Muscle of leg (tissue), 11 donors: ENCODE measurements around the gene KIF17. TPM values are rescaled to one million over a fixed set of nuclear protein-coding genes. Genes with fewer than 3 reads are reported as not detected.

Source experiments
- DNase-seq: peaks from one replicate; pipeline ENCODE4 v3.0.0; 2013
- H3K27ac ChIP-seq: one replicate; pipeline ENCODE4 v1.5.1; 2013; ENCODE audit warnings: mild to moderate bottlenecking, low read length, control low read depth
- H3K27me3 ChIP-seq: one replicate; pipeline ENCODE4 v1.6.1; 2013; ENCODE audit warnings: low read length; ENCODE audit not compliant: control insufficient read depth, insufficient read depth
- H3K36me3 ChIP-seq: one replicate; pipeline ENCODE4 v1.6.1; 2013; ENCODE audit warnings: low read length; ENCODE audit not compliant: control insufficient read depth, insufficient read depth
- H3K4me1 ChIP-seq: one replicate; pipeline ENCODE4 v1.6.1; 2013; ENCODE audit warnings: low read length; ENCODE audit not compliant: control insufficient read depth, insufficient read depth
- H3K4me3 ChIP-seq: one replicate; pipeline ENCODE4 v1.5.1; 2013; ENCODE audit warnings: low read length, control low read depth
- H3K9me3 ChIP-seq: replicated peaks from 2 replicates; pipeline ENCODE4 v1.6.1; 2013; ENCODE audit warnings: low read depth, low read length; ENCODE audit not compliant: control insufficient read depth
- WGBS: methylation state at CpG from one replicate; pipeline ENCODE4 v1.1.5; 2013; ENCODE audit warnings: missing lambda C conversion rate; ENCODE audit not compliant: insufficient coverage; 5-methylcytosine and 5-hydroxymethylcytosine counted together
- polyA plus RNA-seq, 8 donors: library from polyadenylated mRNA; unstranded; fragments of 120-200 nt; gene quantifications; one replicate each; pipeline versions ENCODE4 v1.2.1 to v1.2.3, GENCODE V29; 2013; ENCODE audit warnings: inconsistent platforms in 1 of 8, low replicate concordance in 1 of 8; ENCODE audit not compliant: insufficient read length in 8 of 8, insufficient read depth in 1 of 8
- total RNA-seq: library from RNA; stranded (reverse); fragments of 120-200 nt; gene quantifications from one replicate; pipeline ENCODE4 v1.2.4, GENCODE V29; 2013

KIF17 gene
- total and polyA plus RNA-seq, 9 donors: 1.8 to 4.3 (median 2.3) TPM

GRCh38 chr1:20661207-20662109 is 56.3 kb downstream of the KIF17 start, which contains the start of gene DDOST:
Gene DDOST, minus strand, starts transcription at chr1:20661369. Its CDS starts 19 bp downstream, at chr1:20661350.
- Histone ChIP-seq H3K27me3 (no peaks in the 10 kb centered on the region), H3K9me3 (no peaks in the 10 kb centered on the region), H3K36me3 (peaks cover 30% of the 10 kb centered on the region), H3K27ac (peak within 1 kb of the TSS; percentile 86), H3K4me3 (peak within 1 kb of the TSS; percentile 93), H3K4me1 (peaks cover 14% of the 10 kb centered on the region)
- DNase-seq: peak; percentile 99
- WGBS: 2% methylated on average over 47 of the region's 58 CpGs

DNA sequence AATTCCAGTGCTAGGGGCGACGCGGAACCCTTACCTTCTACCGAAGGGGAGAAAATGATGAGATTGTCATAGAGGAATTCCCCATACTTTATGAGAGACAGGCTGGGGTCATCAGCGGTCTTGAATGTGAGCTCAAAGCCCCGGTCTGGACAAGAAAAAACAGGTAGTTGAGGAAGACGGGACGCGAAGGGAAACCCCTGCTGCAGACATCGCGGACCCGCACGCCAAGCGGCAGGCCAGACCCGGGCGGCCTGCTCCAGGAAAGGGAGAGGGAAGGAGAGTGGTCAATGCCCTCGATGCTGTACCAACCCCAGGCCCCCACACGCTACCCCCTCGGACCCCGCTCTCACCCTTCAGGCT is 57.0 kb downstream of the KIF17 start:
- peaks cover 36% of the 10 kb centered on the region for H3K36me3 ChIP-seq
- H3K27me3 ChIP-seq: no peaks in the 10 kb centered on the region
- H3K9me3 ChIP-seq: no peaks in the 10 kb centered on the region
- no peak for DNase-seq
- 0% methylated on average over 5 of the region's 20 CpGs for WGBS
- H3K4me3 ChIP-seq: peak overlapping the region; percentile 93
- peak overlapping the region; percentile 38 for H3K27ac ChIP-seq
- peaks cover 14% of the 10 kb centered on the region for H3K4me1 ChIP-seq

- no peak for DNase-seq
- Histone ChIP-seq H3K4me1 (peaks cover 14% of the 10 kb centered on the region), H3K27ac (no peak overlapping the region), H3K4me3 (peak overlapping the region; percentile 93), H3K27me3 (no peaks in the 10 kb centered on the region), H3K36me3 (peaks cover 41% of the 10 kb centered on the region), H3K9me3 (no peaks in the 10 kb centered on the region)
- 14% methylated on average over 1 of the region's 3 CpGs for whole genome bisulfite sequencing
Measured at GRCh38 chr1:20660363-20660762, 57.4 kb downstream of the KIF17 start.

GRCh38 chr1:20658166-20658915 is 59.5 kb downstream of the KIF17 start:
- H3K27ac ChIP-seq: no peak overlapping the region
- DNase-seq: no peak
- no peaks in the 10 kb centered on the region for H3K27me3 ChIP-seq
- H3K9me3 ChIP-seq: no peaks in the 10 kb centered on the region
- peaks cover 56% of the 10 kb centered on the region for H3K36me3 ChIP-seq
- H3K4me1 ChIP-seq: peaks cover 14% of the 10 kb centered on the region
- H3K4me3 ChIP-seq: no peak overlapping the region
- WGBS: 86% methylated on average over 1 of the region's 16 CpGs

GRCh38 chr1:20657024-20657423 is 60.8 kb downstream of the KIF17 start:
- H3K9me3 ChIP-seq: no peaks in the 10 kb centered on the region
- H3K4me1 ChIP-seq: peaks cover 11% of the 10 kb centered on the region
- DNase-seq: no peak
- H3K27me3 ChIP-seq: no peaks in the 10 kb centered on the region
- peaks cover 69% of the 10 kb centered on the region for H3K36me3 ChIP-seq
- WGBS: 86% methylated on average over 12 of the region's 12 CpGs
- no peak overlapping the region for H3K4me3 ChIP-seq
- no peak overlapping the region for H3K27ac ChIP-seq

GRCh38 chr1:20654104-20654690 is 63.6 kb downstream of the KIF17 start:
- Histone ChIP-seq H3K9me3 (no peaks in the 10 kb centered on the region), H3K27me3 (no peaks in the 10 kb centered on the region), H3K4me1 (no peaks in the 10 kb centered on the region), H3K27ac (no peak overlapping the region), H3K36me3 (peaks cover 81% of the 10 kb centered on the region), H3K4me3 (no peak overlapping the region)
- 79% methylated on average over 19 of the region's 20 CpGs for WGBS
- no peak for DNase-seq

- WGBS: 93% methylated on average over 11 of the region's 15 CpGs
- Histone ChIP-seq H3K36me3 (peaks cover 80% of the 10 kb centered on the region), H3K27me3 (no peaks in the 10 kb centered on the region), H3K27ac (no peak overlapping the region), H3K4me3 (no peak overlapping the region), H3K9me3 (no peaks in the 10 kb centered on the region), H3K4me1 (no peaks in the 10 kb centered on the region)
- DNase-seq: no peak
Measured at GRCh38 chr1:20652300-20652699, 65.5 kb downstream of the KIF17 start.

DNA sequence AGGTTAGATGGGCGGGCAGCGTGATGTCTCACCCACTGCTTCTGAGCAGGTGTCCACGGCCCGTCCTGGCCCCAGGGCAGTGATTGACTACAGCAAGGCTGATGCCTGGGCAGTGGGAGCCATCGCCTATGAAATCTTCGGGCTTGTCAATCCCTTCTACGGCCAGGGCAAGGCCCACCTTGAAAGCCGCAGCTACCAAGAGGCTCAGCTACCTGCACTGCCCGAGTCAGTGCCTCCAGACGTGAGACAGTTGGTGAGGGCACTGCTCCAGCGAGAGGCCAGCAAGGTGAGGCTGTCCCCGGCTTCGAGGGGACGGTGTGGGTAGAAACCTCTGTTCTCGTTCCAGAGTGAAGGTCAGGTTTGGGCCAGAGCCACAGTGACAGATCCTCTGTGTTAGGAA is 68.9 kb downstream of the KIF17 start:
- Histone ChIP-seq H3K27me3 (no peaks in the 10 kb centered on the region), H3K36me3 (peaks cover 69% of the 10 kb centered on the region), H3K4me1 (no peaks in the 10 kb centered on the region), H3K27ac (no peak overlapping the region), H3K9me3 (no peaks in the 10 kb centered on the region), H3K4me3 (no peak overlapping the region)
- WGBS: 94% methylated on average over 15 of the region's 15 CpGs
- DNase-seq: no peak

DNA sequence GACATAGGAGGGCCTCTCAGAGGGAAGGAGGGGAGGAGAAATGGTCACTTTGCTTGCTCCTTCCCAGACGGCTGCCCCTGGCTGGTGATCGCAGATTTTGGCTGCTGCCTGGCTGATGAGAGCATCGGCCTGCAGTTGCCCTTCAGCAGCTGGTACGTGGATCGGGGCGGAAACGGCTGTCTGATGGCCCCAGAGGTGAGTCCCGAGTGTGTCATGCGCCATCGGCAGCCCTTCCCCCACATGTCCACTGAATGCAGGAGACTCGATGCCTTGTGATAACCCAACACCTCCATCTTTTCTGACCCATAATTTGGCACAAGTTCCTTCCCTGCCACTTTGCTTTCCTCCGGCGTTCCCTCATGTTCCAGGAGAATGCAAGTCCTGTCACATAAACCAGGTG is 69.4 kb downstream of the KIF17 start:
- Histone ChIP-seq H3K36me3 (peaks cover 67% of the 10 kb centered on the region), H3K4me3 (no peak overlapping the region)

DNA sequence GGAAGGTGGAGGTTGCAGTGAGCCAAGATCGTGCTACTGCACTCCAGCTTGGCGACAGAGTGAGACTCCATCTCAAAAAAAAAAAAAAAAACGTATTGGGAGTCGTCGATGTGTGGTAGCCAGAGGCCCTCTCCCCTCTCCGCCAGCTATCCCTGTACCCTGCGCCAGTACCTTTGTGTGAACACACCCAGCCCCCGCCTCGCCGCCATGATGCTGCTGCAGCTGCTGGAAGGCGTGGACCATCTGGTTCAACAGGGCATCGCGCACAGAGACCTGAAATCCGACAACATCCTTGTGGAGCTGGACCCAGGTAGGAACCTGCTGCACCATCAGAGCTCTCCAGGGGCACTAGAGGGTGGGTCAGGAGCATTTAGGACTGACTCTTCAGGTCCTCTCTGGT is 72.4 kb downstream of the KIF17 start:
- no peaks in the 10 kb centered on the region for H3K27me3 ChIP-seq
- no peak overlapping the region for H3K4me3 ChIP-seq
- WGBS: 79% methylated on average over 9 of the region's 14 CpGs
- DNase-seq: no peak
- H3K36me3 ChIP-seq: peaks cover 65% of the 10 kb centered on the region
- no peaks in the 10 kb centered on the region for H3K9me3 ChIP-seq
- H3K4me1 ChIP-seq: no peaks in the 10 kb centered on the region
- H3K27ac ChIP-seq: no peak overlapping the region

More for the DNA sequence above, 69.4 kb downstream of the KIF17 start:
- no peak for DNase-seq
- Histone ChIP-seq H3K27ac (no peak overlapping the region), H3K4me1 (no peaks in the 10 kb centered on the region), H3K9me3 (no peaks in the 10 kb centered on the region), H3K27me3 (no peaks in the 10 kb centered on the region)
- 86% methylated on average over 13 of the region's 13 CpGs for WGBS
